ENCODE measurements around the gene SMTNL1. TPM values are rescaled to one million over a fixed set of nuclear protein-coding genes. Genes with fewer than 3 reads are reported as not detected.
A peak's percentile ranks its signal among the peaks of the same experiment; 100 is the strongest.

The SMTNL1 gene
- total RNA-seq, 1 experiment from 2014 or later, result 0.26 TPM

- TF ChIP-seq JAZF1 (CRISPR knock-in tag; IDR thresholded peaks at IDR 0.05), result no peak
- no peaks in the 10 kb centered on the region for H3K36me3 Mint-ChIP-seq
- POLR2A ChIA-PET, result no interaction called here
- H3K4me3 Mint-ChIP-seq, result no peak overlapping the region
- DNase-seq (ENCODE audit: low spot score) (no peak), ATAC-seq (no peak)
- H3K27ac Mint-ChIP-seq, result no peak overlapping the region
- H3K4me1 Mint-ChIP-seq, result peaks cover 20% of the 10 kb centered on the region
- no peaks in the 10 kb centered on the region for H3K9me3 Mint-ChIP-seq
- CTCF ChIA-PET, result interaction anchor here (1.2 to 1.5 kb wide), 3 partner anchors 18 to 166 kb away, joined by 4 to 6 read pairs (median 4); no protein-coding TSS in a partner anchor
- H3K27me3 Mint-ChIP-seq (ENCODE audit: low read depth), result peaks cover 9% of the 10 kb centered on the region
Measured at GRCh38 chr11:57511741-57512430, 25.5 kb upstream of the SMTNL1 start.

GRCh38 chr11:57512646-57513451 is 24.5 kb upstream of the SMTNL1 start:
- CTCF ChIA-PET, result interaction anchor here (0.9 to 6.9 kb wide), 9 partner anchors 12 to 162 kb away, joined by 3 to 147 read pairs (median 5); partner anchors contain the start of gene RTN4RL2
- no peaks in the 10 kb centered on the region for H3K9me3 Mint-ChIP-seq
- H3K36me3 Mint-ChIP-seq, result no peaks in the 10 kb centered on the region
- peaks cover 20% of the 10 kb centered on the region for H3K4me1 Mint-ChIP-seq
- peak overlapping the region; percentile 21 for H3K4me3 Mint-ChIP-seq
- no peak for TF ChIP-seq PRRX2 (CRISPR knock-in tag; IDR thresholded peaks at IDR 0.05)
- no peak for TF ChIP-seq NFE2L1 (CRISPR knock-in tag; IDR thresholded peaks at IDR 0.05)
- TF ChIP-seq HMGXB4 (CRISPR knock-in tag; IDR thresholded peaks at IDR 0.05), result no peak
- no peak for TF ChIP-seq FOXK1 (CRISPR knock-in tag; IDR thresholded peaks at IDR 0.05)
- no peak for TF ChIP-seq ESRRA (CRISPR knock-in tag; IDR thresholded peaks at IDR 0.05; ENCODE audit: borderline replicate concordance)
- TF ChIP-seq CREB1 (CRISPR knock-in tag; IDR thresholded peaks at IDR 0.05), result no peak
- TF ChIP-seq EMX1 (CRISPR knock-in tag; IDR thresholded peaks at IDR 0.05), result no peak
- TF ChIP-seq ELF4 (CRISPR knock-in tag; IDR thresholded peaks at IDR 0.05; ENCODE audit: low read depth), result no peak
- no peak for TF ChIP-seq JAZF1 (CRISPR knock-in tag; IDR thresholded peaks at IDR 0.05)
- no peak for TF ChIP-seq ATF3 (CRISPR knock-in tag; conservative IDR thresholded peaks at IDR 0.05)
- TF ChIP-seq CDX4 (CRISPR knock-in tag; IDR thresholded peaks at IDR 0.05; ENCODE audit: borderline replicate concordance), result no peak
- TF ChIP-seq ZNF416 (CRISPR knock-in tag; IDR thresholded peaks at IDR 0.05), result no peak
- no peak for ATAC-seq
- POLR2A ChIA-PET, result interaction anchor here (0.6 to 3.9 kb wide), 2 partner anchors 15 to 19 kb away, joined by 3 to 37 read pairs; no protein-coding TSS in a partner anchor
- H3K27me3 Mint-ChIP-seq (ENCODE audit: low read depth), result peaks cover 17% of the 10 kb centered on the region
- no peak overlapping the region for H3K27ac Mint-ChIP-seq
- no peak for DNase-seq (ENCODE audit: low spot score)

- Mint-ChIP-seq H3K27me3 (ENCODE audit: low read depth) (peaks cover 22% of the 10 kb centered on the region), H3K4me3 (peak overlapping the region; percentile 93), H3K9me3 (no peaks in the 10 kb centered on the region), H3K4me1 (peaks cover 20% of the 10 kb centered on the region), H3K27ac (no peak overlapping the region), H3K36me3 (no peaks in the 10 kb centered on the region)
- CTCF ChIA-PET, result interaction anchor here (0.6 to 6.9 kb wide), 13 partner anchors 13 to 163 kb away, joined by 3 to 147 read pairs (median 4); partner anchors contain the start of genes RTN4RL2 and UBE2L6
- POLR2A ChIA-PET, result interaction anchor here (0.8 to 3.9 kb wide), 4 partner anchors 13 to 34 kb away, joined by 3 to 37 read pairs (median 8); no protein-coding TSS in a partner anchor
- ATAC-seq, result no peak
- DNase-seq (ENCODE audit: low spot score), result no peak
- TF ChIP-seq FOXJ3 (CRISPR knock-in tag; IDR thresholded peaks at IDR 0.05; ENCODE audit: borderline replicate concordance) (no peak), ZNF232 (CRISPR knock-in tag; IDR thresholded peaks at IDR 0.05) (no peak), NFE2L1 (CRISPR knock-in tag; IDR thresholded peaks at IDR 0.05) (no peak), FOXK1 (CRISPR knock-in tag; IDR thresholded peaks at IDR 0.05) (no peak), ZBTB43 (CRISPR knock-in tag; IDR thresholded peaks at IDR 0.05) (no peak), FOXP4 (CRISPR knock-in tag; IDR thresholded peaks at IDR 0.05) (no peak), ZNF425 (CRISPR knock-in tag; conservative IDR thresholded peaks at IDR 0.05) (no peak), NR3C1 (CRISPR knock-in tag; conservative IDR thresholded peaks at IDR 0.05; ENCODE audit: low read depth) (no peak), CDX4 (CRISPR knock-in tag; IDR thresholded peaks at IDR 0.05; ENCODE audit: borderline replicate concordance) (no peak), JAZF1 (CRISPR knock-in tag; IDR thresholded peaks at IDR 0.05) (no peak)
Measured at GRCh38 chr11:57513452-57513795, 24.0 kb upstream of the SMTNL1 start.

Measured in WTC11 (cell line).